Measurements from ENCODE around the gene LONRF2.
"Not testable (repeated sequence)": the region's sequence is repeated elsewhere in the genome, so short reads cannot be mapped to it uniquely, and the experiment has no call there.

Gene LONRF2

GRCh38 chr2:100321866-100322820 lies at the start of gene LONRF2:
Gene LONRF2 (minus strand): TSS chr2:100322501. CDS start chr2:100322093, 408 bp downstream.
- no peak for DNase-seq (ENCODE audit: low read depth in 2 of 2)

- no peak for DNase-seq (ENCODE audit: low read depth in 2 of 2)
These were observed 44.9 kb upstream of the LONRF2 start for GRCh38 chr2:100367163-100367562.

GRCh38 chr2:100365434-100365833 lies 43.1 kb upstream of the LONRF2 start:
- DNase-seq (ENCODE audit: low read depth in 2 of 2), result no peak

GRCh38 chr2:100362269-100362668 lies 40.0 kb upstream of the LONRF2 start:
- not testable (repeated sequence) for DNase-seq (ENCODE audit: low read depth in 2 of 2)

- DNase-seq (ENCODE audit: low read depth in 2 of 2), result no peak
These were observed 37.3 kb upstream of the LONRF2 start for GRCh38 chr2:100359576-100359975.

GRCh38 chr2:100358554-100358953 lies 36.3 kb upstream of the LONRF2 start:
- no peak for DNase-seq (ENCODE audit: low read depth in 2 of 2)

- DNase-seq (ENCODE audit: low read depth in 2 of 2), result no peak
These were observed 30.2 kb upstream of the LONRF2 start for GRCh38 chr2:100352521-100352920.

- DNase-seq (ENCODE audit: low read depth in 2 of 2), result no peak
These were observed 28.4 kb upstream of the LONRF2 start for GRCh38 chr2:100350661-100351185.

GRCh38 chr2:100345144-100345543 lies 22.8 kb upstream of the LONRF2 start:
- not testable (repeated sequence) for DNase-seq (ENCODE audit: low read depth in 2 of 2)

GRCh38 chr2:100344433-100344832 lies 22.1 kb upstream of the LONRF2 start:
- no peak for DNase-seq (ENCODE audit: low read depth in 2 of 2)

GRCh38 chr2:100342466-100342865 lies 20.2 kb upstream of the LONRF2 start:
- not testable (repeated sequence) for DNase-seq (ENCODE audit: low read depth in 2 of 2)

- DNase-seq (ENCODE audit: low read depth in 2 of 2), result no peak
These were observed 17.5 kb upstream of the LONRF2 start for GRCh38 chr2:100339823-100340222.

- no peak for DNase-seq (ENCODE audit: low read depth in 2 of 2)
These were observed 12.6 kb upstream of the LONRF2 start for GRCh38 chr2:100334929-100335328.

GRCh38 chr2:100327742-100328141 lies 5.4 kb upstream of the LONRF2 start:
- no peak for DNase-seq (ENCODE audit: low read depth in 2 of 2)

- DNase-seq (ENCODE audit: low read depth in 2 of 2), result no peak
These were observed 979 bp downstream of the LONRF2 start for GRCh38 chr2:100321179-100321865.

- no peak for DNase-seq (ENCODE audit: low read depth in 2 of 2)
These were observed 1.6 kb downstream of the LONRF2 start for GRCh38 chr2:100320547-100321178.

GRCh38 chr2:100317634-100318033 lies 4.7 kb downstream of the LONRF2 start:
- DNase-seq (ENCODE audit: low read depth in 2 of 2), result no peak

- DNase-seq (ENCODE audit: low read depth in 2 of 2), result no peak
These were observed 12.2 kb downstream of the LONRF2 start for GRCh38 chr2:100309973-100310719.

GRCh38 chr2:100309311-100309710 lies 13.0 kb downstream of the LONRF2 start:
- DNase-seq (ENCODE audit: low read depth in 2 of 2), result no peak

GRCh38 chr2:100303744-100304143 lies 18.6 kb downstream of the LONRF2 start:
- DNase-seq (ENCODE audit: low read depth in 2 of 2), result no peak

GRCh38 chr2:100302585-100302892 lies 19.8 kb downstream of the LONRF2 start:
- DNase-seq (ENCODE audit: low read depth in 2 of 2), result no peak

Data from stimulated activated CD4-positive, alpha-beta T cell treated with anti-CD3 and anti-CD28 coated beads, Interleukin-1b, Interleukin-23, amount 100 ng/mL, for 4 hours (primary cell).